HG02938 (cell line): ENCODE data around the gene SZRD1.

ENCODE experiments used
- ATAC-seq: cut with Tn5 transposase; IDR thresholded peaks from one replicate; pipeline ENCODE4 v1.9.1; 2021; ENCODE audit warnings: mild to moderate bottlenecking, moderate library complexity; ENCODE audit not compliant: unreplicated experiment

Gene SZRD1

GRCh38 chr1:16367258-16367967 is 371 bp downstream of the SZRD1 start:
- peak; percentile 60 for ATAC-seq

DNA sequence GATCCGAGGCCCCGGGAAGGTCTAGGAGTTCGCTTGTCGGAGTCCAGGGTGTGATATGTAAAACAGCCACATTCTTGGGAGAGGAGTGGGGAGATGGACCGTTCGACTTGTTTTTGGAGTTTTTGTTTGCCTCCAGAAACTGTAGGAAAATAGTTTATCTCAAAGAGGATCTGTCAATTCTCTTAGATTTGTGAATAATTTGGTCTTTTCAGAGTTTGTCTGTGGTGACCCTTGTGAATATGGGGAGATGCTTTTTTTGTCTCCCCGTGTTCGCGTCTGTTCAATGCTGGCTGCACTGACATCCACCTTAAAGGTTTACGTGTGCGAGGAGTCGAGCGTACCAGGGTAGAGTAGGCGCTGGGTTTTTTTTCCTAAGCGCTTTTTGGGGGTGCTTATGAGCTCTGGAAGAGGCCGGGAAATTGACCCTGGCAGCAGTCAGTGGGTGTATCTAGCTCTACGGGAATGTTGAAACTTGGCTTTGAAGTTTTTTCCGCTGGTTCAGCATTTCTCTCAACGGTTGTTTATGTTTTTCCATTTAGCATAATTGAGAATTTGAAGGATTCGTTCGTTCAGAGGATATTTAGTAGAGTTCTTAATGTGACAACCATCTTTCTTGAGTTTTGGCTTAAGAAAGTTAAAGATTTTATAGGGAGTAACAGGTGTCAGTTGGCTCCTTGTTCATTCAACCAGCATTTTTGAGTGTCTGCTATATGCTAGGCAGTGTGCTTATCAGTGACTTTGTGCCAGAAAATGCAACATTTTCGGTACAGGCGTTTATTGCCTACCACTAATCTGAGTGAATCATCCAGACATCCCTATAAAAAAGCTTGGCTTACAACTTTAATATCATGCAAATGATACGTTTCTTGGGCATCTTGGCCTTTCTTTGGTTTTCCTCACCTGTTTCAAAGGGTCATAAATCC is 1.2 kb downstream of the SZRD1 start:
- ATAC-seq = no peak

GRCh38 chr1:16369821-16370220 is 2.8 kb downstream of the SZRD1 start:
- ATAC-seq = no peak

DNA sequence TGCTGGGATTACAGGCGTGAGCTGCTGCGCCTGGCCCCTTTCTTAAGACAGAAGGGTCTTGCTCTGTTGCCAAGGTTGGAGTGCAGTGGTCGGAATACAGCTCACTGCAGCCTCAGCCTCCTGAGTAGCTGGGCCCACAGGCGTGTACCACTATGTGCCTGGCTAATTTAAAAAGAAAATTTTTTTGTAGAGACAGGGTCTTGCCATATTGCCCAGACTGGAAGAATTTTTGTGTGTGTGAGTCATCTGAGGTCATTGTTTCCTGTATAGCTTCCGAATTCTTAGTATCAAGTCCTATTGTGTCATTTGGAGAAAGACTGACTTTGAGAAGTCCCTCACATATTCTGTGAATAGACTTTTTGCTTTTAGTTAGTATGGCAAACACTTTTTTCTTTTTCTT is 4.7 kb downstream of the SZRD1 start:
- no peak for ATAC-seq

GRCh38 chr1:16372535-16373285 is 5.7 kb downstream of the SZRD1 start:
- ATAC-seq = no peak

DNA sequence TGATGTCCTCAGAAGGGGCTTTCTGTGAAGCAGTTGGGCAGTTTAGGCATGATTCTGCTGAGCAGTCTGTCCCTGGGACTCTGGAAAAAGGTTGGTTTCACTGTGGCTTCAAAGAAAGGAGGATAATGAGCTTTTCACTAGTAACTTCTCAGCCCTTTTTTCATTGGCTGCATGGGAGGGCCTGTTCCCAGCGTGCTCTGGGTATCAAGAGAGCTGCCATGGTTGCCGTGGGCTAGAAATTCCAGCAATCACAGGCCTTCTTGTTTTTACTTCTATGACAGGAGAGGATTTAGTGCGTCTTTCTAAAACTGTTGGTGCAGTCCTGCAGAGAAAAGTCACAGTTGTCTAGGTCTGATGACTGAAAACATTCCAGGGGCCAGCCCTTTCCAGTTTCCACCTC is 7.2 kb downstream of the SZRD1 start:
- ATAC-seq = no peak

DNA sequence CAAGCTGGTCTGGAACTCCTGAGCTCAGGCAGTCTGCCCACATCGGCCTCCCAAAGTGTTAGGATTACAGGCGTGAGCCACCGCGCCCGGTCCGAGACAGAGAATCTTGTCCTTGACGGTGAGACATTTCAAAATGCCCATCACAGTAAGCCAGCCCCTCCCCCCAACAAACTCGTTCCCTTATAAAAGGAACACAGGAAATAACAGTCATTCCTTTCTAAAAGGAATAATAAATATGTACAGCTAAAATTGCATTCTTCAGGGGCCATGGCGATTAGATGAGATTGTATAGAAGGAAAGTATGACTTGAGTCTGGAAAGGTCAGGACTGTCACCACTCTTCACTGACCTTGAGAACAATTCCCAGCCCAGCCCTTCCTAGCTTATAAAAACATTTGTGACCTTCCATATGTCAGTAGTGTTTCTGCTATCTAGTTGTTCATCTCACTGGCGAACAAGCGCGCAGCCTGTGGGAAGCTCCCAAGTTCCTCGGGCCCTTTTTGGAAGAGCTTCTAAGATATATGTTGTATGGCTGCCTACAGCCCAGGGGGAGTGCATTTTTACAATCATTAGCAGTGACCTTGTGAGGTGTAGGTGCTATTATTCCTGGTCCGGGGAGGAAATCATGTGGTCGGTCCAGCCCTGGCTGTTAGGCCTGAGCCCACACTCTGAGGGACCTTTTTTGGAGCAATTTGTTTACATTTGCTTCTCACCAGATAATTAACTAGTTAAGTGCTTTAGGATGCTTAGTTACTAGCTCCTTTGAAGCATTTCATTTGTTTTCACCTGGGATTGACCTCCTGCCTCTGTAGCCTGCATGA is 8.7 kb downstream of the SZRD1 start:
- no peak for ATAC-seq

DNA sequence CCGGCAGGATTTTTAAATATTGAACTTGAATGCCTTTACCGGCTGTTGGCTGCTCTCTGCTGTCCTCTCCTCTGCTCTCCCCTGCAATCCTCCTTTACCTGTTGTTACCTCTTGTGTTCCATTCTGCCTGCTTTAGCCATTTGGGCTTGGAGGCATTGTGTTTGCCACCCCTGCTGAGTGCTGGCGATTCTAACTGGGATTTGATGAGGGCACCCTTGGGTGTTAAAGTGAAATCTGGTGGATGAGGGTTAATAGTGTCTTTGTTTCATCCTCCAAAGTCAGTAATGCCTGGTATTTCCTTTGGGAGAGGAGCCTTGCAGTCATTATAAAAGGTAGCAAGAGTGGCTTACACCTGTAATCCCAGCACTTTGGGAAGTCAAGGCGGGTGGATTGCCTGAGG is 9.9 kb downstream of the SZRD1 start:
- no peak for ATAC-seq

DNA sequence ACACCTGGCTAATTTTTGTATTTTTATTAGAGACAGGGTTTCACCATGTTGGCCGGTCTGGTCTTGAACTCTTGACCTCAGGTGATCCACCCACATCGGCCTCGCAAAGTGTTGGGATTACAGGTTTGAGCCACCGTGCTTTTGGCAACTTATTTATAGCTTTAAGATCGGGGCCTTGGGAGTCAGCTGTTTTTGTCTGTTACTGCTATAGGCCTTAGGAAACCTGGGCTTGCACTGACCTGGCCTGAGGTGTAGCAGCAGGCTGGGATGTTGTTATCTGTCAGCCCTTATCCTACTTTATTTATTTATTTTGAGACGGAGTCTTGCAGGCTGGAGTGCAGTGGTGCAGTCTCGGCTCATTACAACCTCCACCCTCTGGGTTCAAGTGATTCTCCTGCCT is 11.4 kb downstream of the SZRD1 start:
- ATAC-seq = no peak

DNA sequence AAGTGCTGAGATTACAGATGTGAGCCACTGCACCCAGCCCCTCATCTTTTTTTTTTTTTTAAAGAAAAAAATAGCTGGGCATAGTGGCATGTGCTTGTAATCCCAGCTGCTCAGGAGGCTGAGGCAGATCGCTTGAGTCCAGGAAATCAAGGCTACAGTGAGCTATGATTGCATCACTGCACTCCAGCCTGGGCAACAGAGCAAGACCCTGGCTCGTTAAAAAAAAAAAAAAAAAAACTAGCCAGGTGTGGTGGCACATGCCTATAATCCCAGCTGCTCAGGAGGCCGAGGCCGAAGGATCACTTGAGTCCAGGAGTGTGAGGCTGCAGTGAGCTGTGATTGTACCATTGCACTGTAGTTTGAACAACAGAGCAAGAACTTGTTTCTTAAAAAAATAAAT is 13.8 kb downstream of the SZRD1 start:
- no peak for ATAC-seq

DNA sequence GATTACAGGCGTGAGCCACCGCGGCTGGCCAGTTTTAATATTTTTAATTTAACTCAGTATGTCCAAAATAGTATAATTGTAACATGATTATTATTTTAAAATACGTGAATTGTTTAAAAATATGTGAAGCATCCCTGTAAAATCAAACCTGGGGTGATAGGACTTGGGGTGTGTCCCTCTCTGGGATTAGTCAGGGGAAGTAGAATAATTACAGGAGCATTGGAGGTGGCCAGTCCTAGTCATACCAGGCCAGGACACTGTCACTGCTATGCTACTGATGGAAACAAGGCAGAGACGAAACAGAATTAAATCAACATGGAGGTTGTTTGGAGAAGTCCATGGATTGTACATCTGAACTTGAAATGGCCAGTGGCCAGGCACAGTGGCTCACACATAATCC is 16.8 kb downstream of the SZRD1 start:
- no peak for ATAC-seq

DNA sequence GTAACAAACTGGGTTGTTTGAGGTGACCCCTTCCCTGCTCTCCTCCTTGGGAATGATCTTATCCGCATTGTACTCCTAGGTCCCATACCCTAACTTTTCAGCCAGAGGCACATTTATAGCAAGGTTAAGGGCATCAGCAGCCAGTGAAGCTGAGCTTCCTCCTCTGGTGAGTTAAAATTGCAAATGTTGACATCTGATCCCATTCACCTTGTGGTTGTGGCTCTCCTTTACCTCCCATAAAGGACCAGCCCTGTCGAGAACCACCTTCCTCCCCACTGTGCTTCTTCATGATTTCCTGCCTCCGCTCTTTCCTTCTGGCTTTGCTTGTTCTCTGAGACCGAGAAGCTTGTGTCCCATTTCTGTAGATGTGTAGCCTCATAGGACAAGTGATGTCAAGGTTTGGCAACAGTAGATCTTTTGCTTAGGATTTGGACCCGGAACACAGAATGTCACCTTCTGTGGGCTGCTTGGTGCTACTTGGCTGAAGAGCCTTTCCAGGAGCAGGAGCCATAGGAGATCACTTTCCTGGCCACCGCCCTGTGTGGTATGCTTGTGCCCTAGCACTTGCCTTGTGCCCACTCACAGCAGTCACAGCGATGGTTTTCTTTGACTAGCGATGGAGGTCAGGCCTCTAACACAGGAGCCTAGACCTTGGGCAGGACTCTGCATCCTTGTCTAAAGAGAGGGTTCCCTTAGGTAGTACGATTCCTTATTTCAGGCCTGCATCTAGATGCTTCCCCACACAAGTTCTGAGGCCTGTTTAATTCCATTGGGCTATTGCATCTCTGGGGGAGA is 18.8 kb downstream of the SZRD1 start:
- ATAC-seq = no peak

GRCh38 chr1:16386454-16387113 is 19.5 kb downstream of the SZRD1 start:
- no peak for ATAC-seq

- ATAC-seq = no peak
These were observed 20.5 kb downstream of the SZRD1 start for GRCh38 chr1:16387201-16388188.

DNA sequence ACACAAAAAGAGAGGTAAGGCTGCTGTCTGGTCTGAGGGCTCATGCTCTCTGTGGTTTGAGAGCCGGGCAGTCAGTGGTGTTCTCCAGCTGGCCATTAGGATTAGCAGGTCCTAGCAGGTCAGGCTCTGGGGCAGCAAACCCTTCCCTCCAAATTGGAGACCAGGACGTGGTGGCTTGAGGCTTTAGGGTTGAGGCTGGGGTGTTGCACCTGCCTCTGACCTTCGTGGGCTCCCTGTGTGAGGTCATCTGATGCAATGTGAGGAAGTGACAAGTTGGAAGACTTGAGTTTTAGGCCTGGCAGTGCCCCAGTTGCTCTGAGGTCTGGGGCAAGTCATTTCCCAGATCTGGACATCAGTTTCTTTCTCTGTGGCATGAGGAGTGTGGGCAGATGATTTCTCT is 24.4 kb downstream of the SZRD1 start:
- no peak for ATAC-seq

DNA sequence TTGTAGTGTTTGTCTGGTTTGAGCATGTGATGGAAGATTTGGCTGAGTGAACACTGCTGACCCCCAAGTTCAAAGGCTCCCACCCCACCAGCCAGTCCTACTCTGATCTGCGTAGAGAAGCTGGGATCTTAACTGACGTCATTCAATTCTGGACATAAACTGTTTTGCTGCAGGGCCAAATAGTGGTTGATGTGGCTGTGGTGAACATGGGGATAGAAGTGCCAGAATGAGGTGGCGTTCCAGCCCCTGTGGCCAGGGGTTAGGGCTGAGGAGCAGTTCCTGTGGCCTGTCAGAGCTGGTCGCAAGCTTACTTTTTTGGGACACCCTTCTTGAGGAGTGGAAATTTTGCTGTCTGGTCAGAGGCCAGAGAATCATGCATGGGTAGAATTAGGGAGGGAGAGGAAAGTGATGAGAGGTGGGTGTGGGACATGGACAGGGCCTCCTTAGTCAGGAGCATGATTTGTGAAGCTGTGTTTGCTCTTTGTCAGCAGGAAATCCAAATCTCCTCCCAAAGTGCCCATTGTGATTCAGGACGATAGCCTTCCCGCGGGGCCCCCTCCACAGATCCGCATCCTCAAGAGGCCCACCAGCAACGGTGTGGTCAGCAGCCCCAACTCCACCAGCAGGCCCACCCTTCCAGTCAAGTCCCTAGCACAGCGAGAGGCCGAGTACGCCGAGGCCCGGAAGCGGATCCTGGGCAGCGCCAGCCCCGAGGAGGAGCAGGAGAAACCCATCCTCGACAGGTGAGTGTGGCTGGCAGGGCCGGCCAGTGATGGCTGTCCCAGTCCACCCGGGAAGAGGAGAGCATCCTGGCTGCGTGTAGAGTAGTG is 25.9 kb downstream of the SZRD1 start:
- no peak for ATAC-seq
